Astrocyte (in vitro differentiated cells and primary cell): ENCODE measurements around the gene IGF1. TPM values are rescaled to one million over a fixed set of nuclear protein-coding genes. Genes with fewer than 3 reads are reported as not detected.

Source experiments
- DNase-seq: peaks from one replicate; pipeline ENCODE4 v3.0.0-alpha.2; 2010; ENCODE audit warnings: low read depth
- FAIRE-seq: peaks from 2 replicates; lab custom pipeline; 2011; peaks lifted over from hg19 to GRCh38; lab: Jason Lieb, UNC
- H2AFZ ChIP-seq: 2 replicates; pipeline ENCODE4 v1.6.0; 2012; ENCODE audit warnings: low read depth, low read length, inconsistent platforms
- H3K27ac ChIP-seq: 2 replicates; pipeline ENCODE4 v1.5.1; 2011; ENCODE audit warnings: low read depth, low read length, inconsistent platforms
- H3K27me3 ChIP-seq: 2 replicates; pipeline ENCODE4 v1.6.0; 2011; ENCODE audit warnings: low read length, inconsistent platforms; ENCODE audit not compliant: insufficient read depth
- H3K36me3 ChIP-seq: 2 replicates; pipeline ENCODE4 v1.5.1; 2011; ENCODE audit warnings: low read length, inconsistent platforms; ENCODE audit not compliant: insufficient read depth
- H3K4me1 ChIP-seq: 2 replicates; pipeline ENCODE4 v1.5.1; 2011; ENCODE audit warnings: low read length, inconsistent platforms; ENCODE audit not compliant: insufficient read depth
- H3K4me2 ChIP-seq: 2 replicates; pipeline ENCODE4 v1.6.0; 2012; ENCODE audit warnings: low read length, inconsistent platforms
- H3K4me3 ChIP-seq: 2 replicates; pipeline ENCODE4 v1.5.1; 2011; ENCODE audit warnings: low read depth, mild to moderate bottlenecking, low read length, inconsistent platforms; ENCODE audit not compliant: insufficient read depth
- H3K79me2 ChIP-seq: 2 replicates; pipeline ENCODE4 v1.6.0; 2012; ENCODE audit warnings: mild to moderate bottlenecking, low read length, inconsistent platforms; ENCODE audit not compliant: insufficient read depth
- H3K9ac ChIP-seq: 2 replicates; pipeline ENCODE4 v1.6.0; 2012; ENCODE audit warnings: mild to moderate bottlenecking, low read length, inconsistent platforms
- H3K9me3 ChIP-seq: 2 replicates; pipeline ENCODE4 v1.5.1; 2012; ENCODE audit warnings: low read depth, mild to moderate bottlenecking, low read length, inconsistent platforms; ENCODE audit not compliant: insufficient read depth
- H4K20me1 ChIP-seq: 2 replicates; pipeline ENCODE4 v1.6.0; 2012; ENCODE audit warnings: low read length, inconsistent platforms; ENCODE audit not compliant: insufficient read depth
- H3K27ac Mint-ChIP-seq: one replicate; pipeline ENCODE4 v1.8.0; 2021; ENCODE audit warnings: mild to moderate bottlenecking, mixed read lengths; ENCODE audit not compliant: unreplicated experiment
- H3K27me3 Mint-ChIP-seq: one replicate; pipeline ENCODE4 v1.8.0; 2021; ENCODE audit warnings: low read depth, mixed read lengths; ENCODE audit not compliant: unreplicated experiment
- H3K36me3 Mint-ChIP-seq: one replicate; pipeline ENCODE4 v1.8.0; 2021; ENCODE audit warnings: low read depth, mixed read lengths; ENCODE audit not compliant: unreplicated experiment
- H3K4me1 Mint-ChIP-seq: one replicate; pipeline ENCODE4 v1.8.0; 2021; ENCODE audit warnings: low read depth, mixed read lengths; ENCODE audit not compliant: unreplicated experiment
- H3K4me3 Mint-ChIP-seq: one replicate; pipeline ENCODE4 v1.8.0; 2021; ENCODE audit warnings: mild to moderate bottlenecking, moderate library complexity, mixed read lengths; ENCODE audit not compliant: unreplicated experiment
- H3K9me3 Mint-ChIP-seq: one replicate; pipeline ENCODE4 v1.8.0; 2021; ENCODE audit warnings: mild to moderate bottlenecking, mixed read lengths; ENCODE audit not compliant: unreplicated experiment
- EZH2 ChIP-seq: IDR thresholded peaks from 2 replicates; pipeline ENCODE4 v1.6.1; 2012; ENCODE audit warnings: mild to moderate bottlenecking, low read length, inconsistent platforms; ENCODE audit not compliant: insufficient read depth
- total RNA-seq: library from RNA; stranded (reverse); gene quantifications from 2 replicates; pipeline ENCODE4 v1.2.1, GENCODE V29; 2021
- TF ChIP-seq, protein P1 (sequence below): IDR thresholded peaks from 2 replicates; pipeline ENCODE4 v1.5.1; 2011; ENCODE audit warnings: low read depth, mild to moderate bottlenecking, inconsistent platforms, low read length, moderate library complexity; ENCODE audit not compliant: insufficient read depth

Gene IGF1
- total RNA-seq, 1 donor from 2014 or later, result 1.9 TPM

- Histone ChIP-seq H3K4me1 (peaks cover 5% of the 10 kb centered on the region), H3K79me2 (no peaks in the 10 kb centered on the region), H2AFZ (no peak overlapping the region), H3K36me3 (no peaks in the 10 kb centered on the region), H3K4me3 (no peak overlapping the region), H3K27ac (no peak overlapping the region), H3K27me3 (no peaks in the 10 kb centered on the region), H4K20me1 (no peaks in the 10 kb centered on the region), H3K9me3 (no peaks in the 10 kb centered on the region), H3K4me2 (no peak overlapping the region), H3K9ac (no peak overlapping the region)
- no peaks in the 10 kb centered on the region for H3K36me3 Mint-ChIP-seq
- no peaks in the 10 kb centered on the region for H3K27me3 Mint-ChIP-seq
- no peak overlapping the region for H3K27ac Mint-ChIP-seq
- TF ChIP-seq, protein P1, sequence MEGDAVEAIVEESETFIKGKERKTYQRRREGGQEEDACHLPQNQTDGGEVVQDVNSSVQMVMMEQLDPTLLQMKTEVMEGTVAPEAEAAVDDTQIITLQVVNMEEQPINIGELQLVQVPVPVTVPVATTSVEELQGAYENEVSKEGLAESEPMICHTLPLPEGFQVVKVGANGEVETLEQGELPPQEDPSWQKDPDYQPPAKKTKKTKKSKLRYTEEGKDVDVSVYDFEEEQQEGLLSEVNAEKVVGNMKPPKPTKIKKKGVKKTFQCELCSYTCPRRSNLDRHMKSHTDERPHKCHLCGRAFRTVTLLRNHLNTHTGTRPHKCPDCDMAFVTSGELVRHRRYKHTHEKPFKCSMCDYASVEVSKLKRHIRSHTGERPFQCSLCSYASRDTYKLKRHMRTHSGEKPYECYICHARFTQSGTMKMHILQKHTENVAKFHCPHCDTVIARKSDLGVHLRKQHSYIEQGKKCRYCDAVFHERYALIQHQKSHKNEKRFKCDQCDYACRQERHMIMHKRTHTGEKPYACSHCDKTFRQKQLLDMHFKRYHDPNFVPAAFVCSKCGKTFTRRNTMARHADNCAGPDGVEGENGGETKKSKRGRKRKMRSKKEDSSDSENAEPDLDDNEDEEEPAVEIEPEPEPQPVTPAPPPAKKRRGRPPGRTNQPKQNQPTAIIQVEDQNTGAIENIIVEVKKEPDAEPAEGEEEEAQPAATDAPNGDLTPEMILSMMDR, result no peak
- no peak for TF ChIP-seq EZH2
- no peaks in the 10 kb centered on the region for H3K9me3 Mint-ChIP-seq
- FAIRE-seq (no peak), DNase-seq (no peak)
- peaks cover 2% of the 10 kb centered on the region for H3K4me1 Mint-ChIP-seq
- H3K4me3 Mint-ChIP-seq, result no peak overlapping the region
These were observed 69.9 kb downstream of the IGF1 start for GRCh38 chr12:102410511-102410910.

DNA sequence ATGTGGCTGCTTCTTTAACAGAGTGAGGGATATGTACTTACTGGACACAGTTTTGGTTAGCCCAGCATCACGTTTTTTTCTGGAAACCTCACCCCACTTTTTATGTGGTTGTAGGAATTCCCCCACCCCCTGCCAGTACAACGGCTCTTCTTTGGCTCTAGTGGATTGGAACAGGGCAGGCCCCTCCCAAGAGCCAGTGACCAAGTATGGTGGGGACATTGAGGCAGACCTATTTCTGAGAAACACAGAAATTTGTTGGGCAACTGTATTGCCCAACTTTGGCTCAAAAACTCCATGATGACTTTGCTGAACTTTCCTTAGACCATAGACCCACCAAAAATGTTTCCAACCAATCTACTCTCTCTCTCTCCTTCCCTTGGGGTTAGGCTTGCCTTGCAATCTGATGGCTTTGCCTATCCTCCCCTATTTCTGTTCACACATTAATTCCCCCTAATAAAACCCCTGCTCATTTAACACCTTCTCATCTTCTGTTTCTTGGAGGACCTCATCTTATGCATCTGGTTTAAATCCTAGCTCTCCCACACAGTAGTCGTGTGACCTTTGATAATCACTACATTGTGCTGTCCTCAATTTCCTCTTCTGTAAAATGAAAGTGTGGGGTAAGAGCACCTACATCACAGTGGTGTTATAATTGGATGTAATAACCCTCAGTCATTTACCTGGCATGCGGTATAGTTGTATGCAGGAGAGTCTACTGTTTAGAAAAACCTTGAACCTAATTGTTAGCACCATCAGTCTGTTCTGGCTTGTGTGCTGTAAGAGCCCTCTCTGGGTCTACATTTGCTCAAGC lies 71.7 kb downstream of the IGF1 start:
- H4K20me1 ChIP-seq, result no peaks in the 10 kb centered on the region
- H3K27ac ChIP-seq, result no peak overlapping the region
- no peak overlapping the region for H3K9ac ChIP-seq
- no peak overlapping the region for H3K4me3 Mint-ChIP-seq
- peaks cover 2% of the 10 kb centered on the region for H3K4me1 Mint-ChIP-seq
- DNase-seq (no peak), FAIRE-seq (no peak)
- H2AFZ ChIP-seq, result no peak overlapping the region
- no peaks in the 10 kb centered on the region for H3K27me3 ChIP-seq
- H3K4me2 ChIP-seq, result no peak overlapping the region
- H3K4me1 ChIP-seq, result peaks cover 5% of the 10 kb centered on the region
- H3K79me2 ChIP-seq, result no peaks in the 10 kb centered on the region
- H3K36me3 Mint-ChIP-seq, result no peaks in the 10 kb centered on the region
- no peaks in the 10 kb centered on the region for H3K36me3 ChIP-seq
- no peak overlapping the region for H3K4me3 ChIP-seq
- no peaks in the 10 kb centered on the region for H3K9me3 ChIP-seq
- H3K27me3 Mint-ChIP-seq, result no peaks in the 10 kb centered on the region
- no peaks in the 10 kb centered on the region for H3K9me3 Mint-ChIP-seq
- no peak overlapping the region for H3K27ac Mint-ChIP-seq
- TF ChIP-seq, protein P1, result no peak
- TF ChIP-seq EZH2, result no peak

DNA sequence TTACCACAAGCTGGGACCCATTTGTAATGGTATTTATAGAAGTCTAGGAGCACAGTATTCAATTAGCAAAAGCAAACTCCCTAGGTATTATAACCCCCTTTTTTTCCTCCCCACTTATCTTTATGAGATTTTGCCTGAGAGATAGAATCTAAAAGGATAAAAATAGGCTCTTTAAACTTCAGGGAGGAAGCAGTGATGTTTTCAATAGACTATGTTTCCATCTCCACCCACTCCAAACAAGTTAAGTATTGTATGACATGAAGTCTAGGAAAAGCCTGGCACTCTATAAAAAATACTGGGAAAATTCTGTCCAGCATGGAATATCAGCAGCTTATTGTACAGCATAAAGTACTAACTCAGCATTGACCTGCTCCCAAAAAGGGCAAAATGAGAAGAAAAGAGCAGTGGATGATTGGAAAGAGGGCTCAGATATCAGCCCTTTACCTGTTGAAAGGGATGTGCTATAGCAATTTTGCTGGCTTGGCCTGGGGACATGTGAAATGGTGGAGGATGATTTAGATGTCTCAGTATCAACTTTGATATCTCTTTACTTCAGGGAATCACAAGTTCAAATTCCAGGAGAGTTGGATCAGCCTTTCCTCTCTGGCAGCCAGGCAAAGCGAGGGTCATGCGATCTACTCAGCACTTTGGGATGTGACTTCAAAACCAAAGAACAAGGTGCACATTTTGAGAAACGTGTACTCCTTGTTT lies 72.4 kb downstream of the IGF1 start:
- H3K79me2 ChIP-seq, result no peaks in the 10 kb centered on the region
- H3K27me3 ChIP-seq, result no peaks in the 10 kb centered on the region
- H3K36me3 Mint-ChIP-seq, result no peaks in the 10 kb centered on the region
- no peak overlapping the region for H3K4me2 ChIP-seq
- H3K4me3 ChIP-seq, result no peak overlapping the region
- no peak overlapping the region for H3K4me3 Mint-ChIP-seq
- H3K27ac ChIP-seq, result no peak overlapping the region
- H3K36me3 ChIP-seq, result no peaks in the 10 kb centered on the region
- no peaks in the 10 kb centered on the region for H3K9me3 Mint-ChIP-seq
- no peak for TF ChIP-seq EZH2
- TF ChIP-seq, protein P1, result no peak
- H3K4me1 Mint-ChIP-seq, result peaks cover 2% of the 10 kb centered on the region
- no peak overlapping the region for H2AFZ ChIP-seq
- H3K4me1 ChIP-seq, result peaks cover 5% of the 10 kb centered on the region
- H3K9me3 ChIP-seq, result no peaks in the 10 kb centered on the region
- no peak overlapping the region for H3K27ac Mint-ChIP-seq
- H3K27me3 Mint-ChIP-seq, result no peaks in the 10 kb centered on the region
- H4K20me1 ChIP-seq, result no peaks in the 10 kb centered on the region
- no peak overlapping the region for H3K9ac ChIP-seq
- no peak for FAIRE-seq
- DNase-seq, result peak; percentile 55
